ENCODE data around the gene ZSCAN32. TPM values are rescaled to one million over a fixed set of nuclear protein-coding genes. Genes with fewer than 3 reads are reported as not detected.

ZSCAN32 gene
- total RNA-seq, 3 donors from 2014 or later, result 10.2 to 14.8 (median 11.4) TPM

GRCh38 chr16:3389663-3390338 lies 11.0 kb downstream of the ZSCAN32 start:
- Histone ChIP-seq H3K9me3 (peaks cover 78% of the 10 kb centered on the region), H3K36me3 (ENCODE audit: low read depth) (peaks cover 12% of the 10 kb centered on the region), H3K4me3 (no peak overlapping the region), H3K4me1 (ENCODE audit: low read depth) (no peaks in the 10 kb centered on the region)
- no peak for DNase-seq
- no peak for ATAC-seq
- TF ChIP-seq CTCF (IDR thresholded peaks at IDR 0.05), result no peak
- intact Hi-C loops (cut with DNase I, micrococcal nuclease), result loop anchor here (10.0 kb wide), 2 partner anchors 75 to 85 kb away; partner anchors contain the start of genes TIGD7 (in 1 of the 2) and ZNF75A (in 1 of the 2)

DNA sequence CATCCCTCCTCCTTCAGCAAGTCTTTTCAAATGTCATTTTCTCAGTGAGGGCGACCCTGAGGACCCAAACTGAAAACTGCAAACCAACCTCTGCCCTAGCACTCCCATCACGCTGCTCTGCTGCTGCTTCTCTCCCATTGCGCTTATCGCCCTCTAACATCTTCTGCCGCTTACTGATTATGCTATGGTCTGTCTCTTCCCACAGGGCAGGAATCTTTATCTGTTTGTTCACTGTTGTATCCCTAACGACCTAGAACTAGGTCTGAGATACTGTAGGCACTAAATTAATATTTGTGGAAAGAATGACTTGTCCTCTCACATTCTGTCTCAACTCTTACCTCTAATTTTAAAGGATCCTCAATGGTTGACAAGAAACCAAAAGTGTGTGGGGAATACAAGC lies 12.5 kb downstream of the ZSCAN32 start:
- ATAC-seq (no peak), DNase-seq (no peak)
- TF ChIP-seq CTCF (IDR thresholded peaks at IDR 0.05), result no peak
- H3K36me3 ChIP-seq (ENCODE audit: low read depth), result peaks cover 21% of the 10 kb centered on the region
- H3K4me3 ChIP-seq, result no peak overlapping the region
- intact Hi-C loops (cut with DNase I, micrococcal nuclease), result no loop called here
- no peaks in the 10 kb centered on the region for H3K4me1 ChIP-seq (ENCODE audit: low read depth)
- peaks cover 86% of the 10 kb centered on the region for H3K9me3 ChIP-seq

- Histone ChIP-seq H3K4me1 (ENCODE audit: low read depth) (no peaks in the 10 kb centered on the region), H3K9me3 (peaks cover 91% of the 10 kb centered on the region), H3K36me3 (ENCODE audit: low read depth) (peaks cover 14% of the 10 kb centered on the region), H3K4me3 (no peak overlapping the region)
- ATAC-seq (no peak), DNase-seq (no peak)
- intact Hi-C loops (cut with DNase I, micrococcal nuclease), result no loop called here
- TF ChIP-seq CTCF (IDR thresholded peaks at IDR 0.05), result no peak
Observed at GRCh38 chr16:3383045-3383448, 17.8 kb downstream of the ZSCAN32 start.

DNA sequence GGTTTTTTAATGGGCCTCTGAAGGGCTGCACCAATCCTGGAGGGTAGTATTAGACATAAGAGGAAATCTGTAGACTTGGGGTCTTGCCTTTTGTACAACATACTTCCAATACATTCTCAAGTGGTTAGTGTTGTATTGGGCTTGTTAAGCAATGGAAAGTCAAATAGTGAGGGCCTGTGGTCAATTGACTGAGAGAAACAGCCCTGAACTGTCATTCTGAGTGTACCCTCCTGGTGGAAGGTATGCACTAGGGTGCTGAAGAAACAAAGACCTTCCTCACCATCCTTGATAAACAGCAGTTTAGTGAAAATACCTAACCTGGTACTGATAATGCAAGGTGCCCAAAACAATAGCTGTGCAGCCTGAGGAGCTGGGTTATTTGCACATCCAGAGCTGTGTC lies 22.9 kb downstream of the ZSCAN32 start:
- H3K4me1 ChIP-seq (ENCODE audit: low read depth), result no peaks in the 10 kb centered on the region
- ATAC-seq (no peak), DNase-seq (no peak)
- H3K4me3 ChIP-seq, result no peak overlapping the region
- intact Hi-C loops (cut with DNase I, micrococcal nuclease), result no loop called here
- TF ChIP-seq CTCF (IDR thresholded peaks at IDR 0.05), result no peak
- peaks cover 88% of the 10 kb centered on the region for H3K9me3 ChIP-seq
- H3K36me3 ChIP-seq (ENCODE audit: low read depth), result peaks cover under 1% of the 10 kb centered on the region

DNA sequence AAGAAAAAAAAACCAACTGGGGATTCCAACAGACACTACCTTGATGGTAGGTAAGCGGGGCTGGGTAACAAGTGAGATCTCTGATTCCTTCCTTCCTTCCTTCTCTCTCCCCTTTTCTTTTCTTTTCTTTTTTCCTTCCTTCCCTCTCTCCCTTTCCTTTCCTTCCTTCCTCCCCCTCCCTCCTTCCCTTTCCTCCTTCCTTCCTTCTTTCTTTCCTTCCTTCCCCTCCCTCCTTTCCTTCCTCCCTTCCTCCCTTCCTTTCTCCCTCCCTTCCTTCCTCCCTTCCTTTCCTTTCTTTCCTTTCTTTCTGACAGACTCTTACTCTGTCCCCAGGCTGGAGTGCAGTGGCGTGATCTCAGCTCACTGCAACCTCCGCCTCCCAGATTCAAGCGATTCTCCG lies 25.1 kb downstream of the ZSCAN32 start:
- H3K9me3 ChIP-seq, result peaks cover 65% of the 10 kb centered on the region
- intact Hi-C loops (cut with DNase I, micrococcal nuclease), result no loop called here
- no peak for TF ChIP-seq CTCF (IDR thresholded peaks at IDR 0.05)
- H3K4me1 ChIP-seq (ENCODE audit: low read depth), result no peaks in the 10 kb centered on the region
- DNase-seq, result no peak
- no peak overlapping the region for H3K4me3 ChIP-seq
- ATAC-seq, result no peak
- no peaks in the 10 kb centered on the region for H3K36me3 ChIP-seq (ENCODE audit: low read depth)
